GM12892 (cell line): ENCODE measurements around the gene FGF22.
"Not testable (repeated sequence)": the region's sequence is repeated elsewhere in the genome, so short reads cannot be mapped to it uniquely, and the experiment has no call there.

Source experiments
- DNase-seq: peaks from one replicate; pipeline ENCODE4 v3.0.0; 2011; ENCODE audit not compliant: insufficient read length
- FAIRE-seq: peaks from 2 replicates; lab custom pipeline; 2011; peaks lifted over from hg19 to GRCh38; lab: Jason Lieb, UNC
- POLR2A ChIP-seq: IDR thresholded peaks from 2 replicates; pipeline ENCODE4 v1.6.1; 2011; ENCODE audit warnings: low read depth, low read length, control low read depth
- POLR2AphosphoS5 ChIP-seq: IDR thresholded peaks from 2 replicates; pipeline ENCODE4 v1.6.1; 2011; ENCODE audit warnings: low read depth, low read length, control low read depth
- TAF1 ChIP-seq: IDR thresholded peaks from 2 replicates; pipeline ENCODE4 v1.6.1; 2011; ENCODE audit warnings: low read depth, mild to moderate bottlenecking, control low read depth, low read length, borderline replicate concordance

FGF22 gene

GRCh38 chr19:618247-618619 is 21.4 kb upstream of the FGF22 start:
- FAIRE-seq (no peak), DNase-seq (no peak)

GRCh38 chr19:618674-619285 is 20.9 kb upstream of the FGF22 start:
- no peak for DNase-seq
- FAIRE-seq, result no peak
- TF ChIP-seq POLR2AphosphoS5, result no peak
- TF ChIP-seq POLR2A, result no peak
- TF ChIP-seq TAF1, result no peak

More at GRCh38 chr19:618247-618619, 21.4 kb upstream of the FGF22 start:
- no peak for TF ChIP-seq TAF1
- no peak for TF ChIP-seq POLR2AphosphoS5
- no peak for TF ChIP-seq POLR2A

- TF ChIP-seq POLR2AphosphoS5, result no peak
- TF ChIP-seq TAF1, result no peak
- TF ChIP-seq POLR2A, result no peak
- no peak for DNase-seq
- FAIRE-seq, result no peak
Observed at GRCh38 chr19:619286-620002, 20.2 kb upstream of the FGF22 start.

GRCh38 chr19:620166-620862 is 19.4 kb upstream of the FGF22 start:
- TF ChIP-seq POLR2A, result no peak
- TF ChIP-seq POLR2AphosphoS5, result no peak
- TF ChIP-seq TAF1, result no peak
- DNase-seq (no peak), FAIRE-seq (no peak)

GRCh38 chr19:621191-621590 is 18.5 kb upstream of the FGF22 start:
- not testable (repeated sequence) for DNase-seq, FAIRE-seq

GRCh38 chr19:621819-622218 is 17.9 kb upstream of the FGF22 start:
- FAIRE-seq, result no peak
- TF ChIP-seq TAF1 (no peak), POLR2AphosphoS5 (no peak), POLR2A (no peak)
- DNase-seq, result no peak

- FAIRE-seq (no peak), DNase-seq (no peak)
- no peak for TF ChIP-seq TAF1
- TF ChIP-seq POLR2AphosphoS5, result no peak
- no peak for TF ChIP-seq POLR2A
Observed at GRCh38 chr19:622666-623065, 17.0 kb upstream of the FGF22 start.

- no peak for TF ChIP-seq TAF1
- TF ChIP-seq POLR2A, result no peak
- TF ChIP-seq POLR2AphosphoS5, result no peak
- no peak for FAIRE-seq
- DNase-seq, result no peak
Observed at GRCh38 chr19:623175-623916, 16.3 kb upstream of the FGF22 start.

- no peak for FAIRE-seq
- TF ChIP-seq POLR2A, result no peak
- no peak for TF ChIP-seq POLR2AphosphoS5
- no peak for TF ChIP-seq TAF1
- no peak for DNase-seq
Observed at GRCh38 chr19:623974-624373, 15.7 kb upstream of the FGF22 start.

GRCh38 chr19:624433-625109 is 15.1 kb upstream of the FGF22 start:
- no peak for TF ChIP-seq POLR2AphosphoS5
- TF ChIP-seq POLR2A, result no peak
- no peak for FAIRE-seq
- DNase-seq, result no peak

GRCh38 chr19:625257-625656 is 14.4 kb upstream of the FGF22 start:
- no peak for DNase-seq
- TF ChIP-seq POLR2AphosphoS5 (no peak), POLR2A (no peak), TAF1 (no peak)
- FAIRE-seq, result no peak

- DNase-seq, FAIRE-seq: not testable (repeated sequence)
Observed at GRCh38 chr19:626566-626965, 13.1 kb upstream of the FGF22 start.
